DOHH2 (cell line): ENCODE data around the gene VPS51.

Experiments used
- EZH2phosphoT487 ChIP-seq: fragments of 200-600 bp; sonication (generic); IDR thresholded peaks from 2 replicates; pipeline ENCODE4 v1.6.1; 2017; ENCODE audit warnings: borderline replicate concordance, mild to moderate bottlenecking, antibody characterized with exemption, low read length, moderate library complexity, mixed read lengths
- TF ChIP-seq, protein P1 (sequence below): fragments of 200-600 bp; sonication (generic); IDR thresholded peaks from one replicate; pipeline ENCODE4 v1.5.1; 2014; ENCODE audit warnings: antibody characterized with exemption, mild to moderate bottlenecking, low read depth, low read length; ENCODE audit not compliant: poor library complexity, severe bottlenecking

DNA sequence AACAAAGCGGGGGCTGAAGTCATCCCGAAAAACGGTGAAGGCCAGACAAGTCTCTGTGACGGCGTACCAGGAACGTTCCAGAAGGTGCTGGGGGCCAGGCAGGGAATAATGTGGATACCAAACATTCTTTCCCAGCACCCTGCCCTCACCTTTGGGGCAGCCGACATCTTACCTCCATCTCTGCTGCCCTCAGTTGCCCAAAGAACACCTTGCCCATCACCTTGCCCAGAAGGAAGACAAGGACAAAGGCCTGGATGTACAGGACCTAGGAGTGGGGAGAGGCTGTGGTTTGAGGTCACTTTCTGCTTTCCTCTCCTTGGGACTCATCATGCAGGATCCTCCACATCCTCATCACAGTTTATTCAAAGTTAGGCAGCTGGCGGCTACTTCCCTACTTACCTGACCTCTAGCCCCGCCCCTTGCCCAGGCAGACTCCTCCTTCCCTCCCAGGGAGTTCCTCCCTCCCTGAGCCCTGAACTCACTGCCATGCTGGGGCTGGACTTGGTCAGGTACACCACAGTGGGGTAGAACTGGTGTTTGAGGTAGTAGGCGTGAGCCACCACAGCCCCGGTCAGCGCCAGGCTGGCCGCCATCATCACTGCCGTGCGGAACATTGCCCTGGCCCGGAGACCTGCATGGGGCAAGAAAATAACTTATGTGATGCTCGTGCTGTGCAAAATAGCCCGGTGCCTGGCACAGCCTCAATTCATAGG, 37.1 kb downstream of the VPS51 start:
- TF ChIP-seq, protein P1, sequence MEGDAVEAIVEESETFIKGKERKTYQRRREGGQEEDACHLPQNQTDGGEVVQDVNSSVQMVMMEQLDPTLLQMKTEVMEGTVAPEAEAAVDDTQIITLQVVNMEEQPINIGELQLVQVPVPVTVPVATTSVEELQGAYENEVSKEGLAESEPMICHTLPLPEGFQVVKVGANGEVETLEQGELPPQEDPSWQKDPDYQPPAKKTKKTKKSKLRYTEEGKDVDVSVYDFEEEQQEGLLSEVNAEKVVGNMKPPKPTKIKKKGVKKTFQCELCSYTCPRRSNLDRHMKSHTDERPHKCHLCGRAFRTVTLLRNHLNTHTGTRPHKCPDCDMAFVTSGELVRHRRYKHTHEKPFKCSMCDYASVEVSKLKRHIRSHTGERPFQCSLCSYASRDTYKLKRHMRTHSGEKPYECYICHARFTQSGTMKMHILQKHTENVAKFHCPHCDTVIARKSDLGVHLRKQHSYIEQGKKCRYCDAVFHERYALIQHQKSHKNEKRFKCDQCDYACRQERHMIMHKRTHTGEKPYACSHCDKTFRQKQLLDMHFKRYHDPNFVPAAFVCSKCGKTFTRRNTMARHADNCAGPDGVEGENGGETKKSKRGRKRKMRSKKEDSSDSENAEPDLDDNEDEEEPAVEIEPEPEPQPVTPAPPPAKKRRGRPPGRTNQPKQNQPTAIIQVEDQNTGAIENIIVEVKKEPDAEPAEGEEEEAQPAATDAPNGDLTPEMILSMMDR, result no peak
- no peak for TF ChIP-seq EZH2phosphoT487
